SK-N-SH (cell line): ENCODE results near the gene CHIC2. TPM values are rescaled to one million over a fixed set of nuclear protein-coding genes. Genes with fewer than 3 reads are reported as not detected.

Source experiments
- CTCF ChIA-PET: fragments of 300-600, 350-600 bp; formaldehyde crosslinking; extraction: SDS; loops from one replicate; lab custom pipeline; 2021; lab: Yijun Ruan, JAX
- POLR2A ChIA-PET: fragments of 350-600 bp; sonication (Branson Sonifier 250); formaldehyde crosslinking; extraction: SDS; loops from one replicate; lab custom pipeline; 2020; ENCODE audit warnings: antibody characterized with exemption, inconsistent platforms; lab: Yijun Ruan, JAX
- DNase-seq: peaks from one replicate; pipeline ENCODE4 v3.0.0; 2012
- H2AFZ ChIP-seq: fragments of 200-600 bp; sonication (generic); 2 replicates; pipeline ENCODE4 v1.8.1; 2016; ENCODE audit warnings: antibody characterized with exemption, mild to moderate bottlenecking, low read depth
- H3F3A ChIP-seq: fragments of 200-600 bp; sonication (generic); replicated peaks from 2 replicates; pipeline ENCODE3; 2016; ENCODE audit warnings: antibody characterized with exemption, mild to moderate bottlenecking; ENCODE audit not compliant: insufficient read depth
- H3K27ac ChIP-seq, 2 experiments: fragments of 200-500 bp in 1 of 2; fragments of 200-600 bp in 1 of 2; sonication (Bioruptor generic) in 1 of 2; sonication (generic), shearing (Covaris generic) in 1 of 2; 2 replicates each; pipeline versions ENCODE4 v1.5.1 to v1.6.1; 2014 to 2016; ENCODE audit warnings: low read depth in 2 of 2, inconsistent platforms in 1 of 2, low read length in 1 of 2, mild to moderate bottlenecking in 1 of 2, mixed read lengths in 1 of 2
- H3K27me3 ChIP-seq: fragments of 200-600 bp; sonication (generic), shearing (Covaris generic); 2 replicates; pipeline ENCODE4 v1.6.1; 2016; ENCODE audit warnings: mixed run types; ENCODE audit not compliant: insufficient read depth
- H3K36me3 ChIP-seq, 2 experiments: fragments of 200-500 bp in 1 of 2; fragments of 200-600 bp in 1 of 2; sonication (Bioruptor generic) in 1 of 2; sonication (generic) in 1 of 2; replicated peaks in 1 of 2; 2 replicates each; pipeline versions ENCODE3 to v1.5.1; 2014 to 2016; ENCODE audit warnings: low read length in 1 of 2, mild to moderate bottlenecking in 1 of 2; ENCODE audit not compliant: insufficient read depth in 2 of 2, control insufficient read depth in 1 of 2
- H3K4me1 ChIP-seq, 2 experiments: fragments of 200-500 bp in 1 of 2; fragments of 200-600 bp in 1 of 2; sonication (Bioruptor generic) in 1 of 2; sonication (generic), shearing (Covaris generic) in 1 of 2; 2 replicates each; pipeline versions ENCODE4 v1.5.1 to v1.6.1; 2014 to 2016; ENCODE audit warnings: low read depth in 1 of 2, low read length in 1 of 2, mixed run types in 1 of 2; ENCODE audit not compliant: insufficient read depth in 2 of 2, control insufficient read depth in 1 of 2
- H3K4me2 ChIP-seq: fragments of 200-600 bp; sonication (generic), shearing (Covaris generic); 2 replicates; pipeline ENCODE4 v1.6.1; 2017; ENCODE audit warnings: mixed run types
- H3K4me3 ChIP-seq, 2 experiments: fragments of 200-500 bp in 1 of 2; fragments of 200-600 bp in 1 of 2; sonication (Bioruptor generic) in 1 of 2; sonication (generic), shearing (Covaris generic) in 1 of 2; 2 replicates each; pipeline versions ENCODE4 v1.5.1 to v1.8.1; 2014 to 2016; ENCODE audit warnings: low read depth in 2 of 2, inconsistent platforms in 1 of 2, low read length in 1 of 2, mild to moderate bottlenecking in 1 of 2, mixed read lengths in 1 of 2, moderate library complexity in 1 of 2
- H3K79me2 ChIP-seq: fragments of 200-600 bp; sonication (generic); 2 replicates; pipeline ENCODE4 v1.8.1; 2017; ENCODE audit warnings: mild to moderate bottlenecking; ENCODE audit not compliant: insufficient read depth
- H3K9ac ChIP-seq: fragments of 200-600 bp; sonication (generic); 2 replicates; pipeline ENCODE4 v1.6.1; 2017; ENCODE audit warnings: mixed run types
- H3K9me2 ChIP-seq: fragments of 200-600 bp; sonication (generic); 2 replicates; pipeline ENCODE4 v1.6.1; 2017; ENCODE audit warnings: mixed run types
- H3K9me3 ChIP-seq: fragments of 200-600 bp; sonication (generic); 2 replicates; pipeline ENCODE4 v1.6.1; 2017; ENCODE audit warnings: mixed run types, mild to moderate bottlenecking, moderate library complexity
- H4K20me1 ChIP-seq: fragments of 200-600 bp; sonication (generic); 2 replicates; pipeline ENCODE4 v1.6.1; 2017; ENCODE audit warnings: mild to moderate bottlenecking, mixed run types; ENCODE audit not compliant: insufficient read depth
- ELF1 ChIP-seq: IDR thresholded peaks from 2 replicates; pipeline ENCODE4 v1.4.0; 2012
- FOSL2 ChIP-seq: IDR thresholded peaks from 2 replicates; pipeline ENCODE4 v1.4.0; 2012; ENCODE audit warnings: low read depth, mild to moderate bottlenecking, moderate library complexity, borderline replicate concordance
- JUND ChIP-seq: IDR thresholded peaks from 2 replicates; pipeline ENCODE4 v1.4.0; 2012
- MAX ChIP-seq: IDR thresholded peaks from 2 replicates; pipeline ENCODE4 v1.4.0; 2012; ENCODE audit warnings: low read depth
- NRF1 ChIP-seq: IDR thresholded peaks from 2 replicates; pipeline ENCODE4 v1.6.1; 2012; ENCODE audit warnings: low read depth, mild to moderate bottlenecking, low read length
- POLR2AphosphoS5 ChIP-seq: IDR thresholded peaks from 2 replicates; pipeline ENCODE4 v1.6.1; 2012; ENCODE audit warnings: low read depth, low read length
- RFX5 ChIP-seq: IDR thresholded peaks from 2 replicates; pipeline ENCODE4 v1.6.1; 2012; ENCODE audit warnings: mild to moderate bottlenecking, improper control_type of control experiment, low read length
- RXRA ChIP-seq: IDR thresholded peaks from 2 replicates; pipeline ENCODE4 v1.4.0; 2012; ENCODE audit warnings: low read depth, mild to moderate bottlenecking, borderline replicate concordance
- SIN3A ChIP-seq: IDR thresholded peaks from 2 replicates; pipeline ENCODE4 v1.6.1; 2012; ENCODE audit warnings: low read depth, mild to moderate bottlenecking, low read length, moderate library complexity, borderline replicate concordance
- SMC3 ChIP-seq: IDR thresholded peaks from 2 replicates; pipeline ENCODE4 v1.6.1; 2012; ENCODE audit warnings: low read depth, low read length, improper control_type of control experiment
- TEAD4 ChIP-seq: IDR thresholded peaks from 2 replicates; pipeline ENCODE4 v1.4.0; 2012; ENCODE audit warnings: mild to moderate bottlenecking, borderline replicate concordance; ENCODE audit not compliant: insufficient read depth
- YY1 ChIP-seq: IDR thresholded peaks from 2 replicates; pipeline ENCODE4 v1.4.0; 2012; ENCODE audit warnings: low read depth, mild to moderate bottlenecking
- WGBS: methylation state at CpG from one replicate; pipeline ENCODE4 v1.1.6; 2017; ENCODE audit warnings: low lambda C conversion rate; 5-methylcytosine and 5-hydroxymethylcytosine counted together
- polyA plus RNA-seq, 3 experiments: library from polyadenylated mRNA; depleted of rRNA; stranded (reverse); fragments of >200 nt; gene quantifications; 2 replicates each; pipeline ENCODE4 v1.2.3, GENCODE V29; 2012
- TF ChIP-seq, protein P1 (sequence below): fragments of 150-350 bp; IDR thresholded peaks from 2 replicates; pipeline ENCODE4 v1.6.1; 2016; ENCODE audit warnings: mild to moderate bottlenecking, low read depth, low read length
- TF ChIP-seq, protein P2 (sequence below): fragments of 200-600 bp; sonication (generic); IDR thresholded peaks from 2 replicates; pipeline ENCODE4 v1.6.1; 2017; ENCODE audit warnings: antibody characterized with exemption, mild to moderate bottlenecking, moderate library complexity
- TF ChIP-seq, protein P3 (sequence below): fragments of 150-350 bp; IDR thresholded peaks from 2 replicates; pipeline ENCODE4 v1.6.1; 2017; ENCODE audit warnings: antibody characterized with exemption, low read length, low read depth, borderline replicate concordance

Gene CHIC2
- polyA plus RNA-seq, 1 of the 3 experiments (the other 2 are of a cell fraction), result 26.8 TPM

GRCh38 chr4:54092405-54093323 lies 28.3 kb upstream of the CHIC2 start:
- no peaks in the 10 kb centered on the region for H3K36me3 ChIP-seq
- peaks cover 0 to 10% of the 10 kb centered on the region in 2 experiments; a peak in 2 of 4 replicates for H3K4me1 ChIP-seq
- no peaks in the 10 kb centered on the region for H3F3A ChIP-seq
- no peaks in the 10 kb centered on the region for H3K79me2 ChIP-seq
- H3K27ac ChIP-seq, result no peak overlapping the region
- no peak for DNase-seq
- ChIA-PET CTCF (interaction anchor here (0.7 to 1.7 kb wide), 3 partner anchors 124 to 162 kb away, joined by 3 to 4 read pairs (median 3); no protein-coding TSS in a partner anchor), POLR2A (no interaction called here)
- no peaks in the 10 kb centered on the region for H4K20me1 ChIP-seq
- peak overlapping the region; percentile 54 to 71 for H3K4me3 ChIP-seq
- TF ChIP-seq YY1 (no peak), SMC3 (no peak), NRF1 (no peak), MAX (no peak), ELF1 (no peak), RXRA (no peak), TEAD4 (no peak), SIN3A (no peak), FOSL2 (no peak), RFX5 (no peak), JUND (no peak), POLR2AphosphoS5 (no peak)
- TF ChIP-seq, protein P1, sequence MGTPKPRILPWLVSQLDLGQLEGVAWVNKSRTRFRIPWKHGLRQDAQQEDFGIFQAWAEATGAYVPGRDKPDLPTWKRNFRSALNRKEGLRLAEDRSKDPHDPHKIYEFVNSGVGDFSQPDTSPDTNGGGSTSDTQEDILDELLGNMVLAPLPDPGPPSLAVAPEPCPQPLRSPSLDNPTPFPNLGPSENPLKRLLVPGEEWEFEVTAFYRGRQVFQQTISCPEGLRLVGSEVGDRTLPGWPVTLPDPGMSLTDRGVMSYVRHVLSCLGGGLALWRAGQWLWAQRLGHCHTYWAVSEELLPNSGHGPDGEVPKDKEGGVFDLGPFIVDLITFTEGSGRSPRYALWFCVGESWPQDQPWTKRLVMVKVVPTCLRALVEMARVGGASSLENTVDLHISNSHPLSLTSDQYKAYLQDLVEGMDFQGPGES, result no peak
- TF ChIP-seq, protein P2, sequence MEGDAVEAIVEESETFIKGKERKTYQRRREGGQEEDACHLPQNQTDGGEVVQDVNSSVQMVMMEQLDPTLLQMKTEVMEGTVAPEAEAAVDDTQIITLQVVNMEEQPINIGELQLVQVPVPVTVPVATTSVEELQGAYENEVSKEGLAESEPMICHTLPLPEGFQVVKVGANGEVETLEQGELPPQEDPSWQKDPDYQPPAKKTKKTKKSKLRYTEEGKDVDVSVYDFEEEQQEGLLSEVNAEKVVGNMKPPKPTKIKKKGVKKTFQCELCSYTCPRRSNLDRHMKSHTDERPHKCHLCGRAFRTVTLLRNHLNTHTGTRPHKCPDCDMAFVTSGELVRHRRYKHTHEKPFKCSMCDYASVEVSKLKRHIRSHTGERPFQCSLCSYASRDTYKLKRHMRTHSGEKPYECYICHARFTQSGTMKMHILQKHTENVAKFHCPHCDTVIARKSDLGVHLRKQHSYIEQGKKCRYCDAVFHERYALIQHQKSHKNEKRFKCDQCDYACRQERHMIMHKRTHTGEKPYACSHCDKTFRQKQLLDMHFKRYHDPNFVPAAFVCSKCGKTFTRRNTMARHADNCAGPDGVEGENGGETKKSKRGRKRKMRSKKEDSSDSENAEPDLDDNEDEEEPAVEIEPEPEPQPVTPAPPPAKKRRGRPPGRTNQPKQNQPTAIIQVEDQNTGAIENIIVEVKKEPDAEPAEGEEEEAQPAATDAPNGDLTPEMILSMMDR, result no peak
- TF ChIP-seq, protein P3, sequence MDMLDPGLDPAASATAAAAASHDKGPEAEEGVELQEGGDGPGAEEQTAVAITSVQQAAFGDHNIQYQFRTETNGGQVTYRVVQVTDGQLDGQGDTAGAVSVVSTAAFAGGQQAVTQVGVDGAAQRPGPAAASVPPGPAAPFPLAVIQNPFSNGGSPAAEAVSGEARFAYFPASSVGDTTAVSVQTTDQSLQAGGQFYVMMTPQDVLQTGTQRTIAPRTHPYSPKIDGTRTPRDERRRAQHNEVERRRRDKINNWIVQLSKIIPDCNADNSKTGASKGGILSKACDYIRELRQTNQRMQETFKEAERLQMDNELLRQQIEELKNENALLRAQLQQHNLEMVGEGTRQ, result no peak
- no peaks in the 10 kb centered on the region for H3K9me2 ChIP-seq
- H3K4me2 ChIP-seq, result peak overlapping the region; percentile 86
- H3K9ac ChIP-seq, result peak overlapping the region; percentile 33; the same call in 1 of the 2 replicates
- peaks cover 15% of the 10 kb centered on the region; the same call in 1 of the 2 replicates for H3K27me3 ChIP-seq
- H2AFZ ChIP-seq, result peak overlapping the region; percentile 93; the same call in 1 of the 2 replicates
- WGBS, result 70% methylated on average over 13 of the region's 13 CpGs
- no peaks in the 10 kb centered on the region for H3K9me3 ChIP-seq
